Hepatic stellate cell (primary cell): ENCODE measurements around the gene PRR9.

Experiments
- DNase-seq: peaks from one replicate; pipeline ENCODE4 v3.0.0; 2011; ENCODE audit warnings: low spot score

Gene PRR9

GRCh38 chr1:153265457-153265856, 48.1 kb downstream of the PRR9 start:
- DNase-seq, result no peak
